Activated B cell treated with CpG ODN at 0.5 μM for 24 hours (primary cell): Measurements from ENCODE around the gene TMEM185B. TPM values are rescaled to one million over a fixed set of nuclear protein-coding genes. Genes with fewer than 3 reads are reported as not detected.

Source experiments
- ATAC-seq: fragments of 200-7000 bp; cut with Tn5 transposase; one replicate; pipeline ENCODE4 v1.10.0; 2021; ENCODE audit warnings: low read depth, mild to moderate bottlenecking, moderate library complexity
- CTCF ChIA-PET: fragments of 350-600 bp; sonication (Branson Sonifier 250); formaldehyde crosslinking; loops from one replicate; lab custom pipeline; 2021; ENCODE audit warnings: antibody characterized with exemption; lab: Charles Lee
- POLR2A ChIA-PET: fragments of 350-600 bp; sonication (Branson Sonifier 250); formaldehyde crosslinking; loops from one replicate; lab custom pipeline; 2021; ENCODE audit warnings: antibody characterized with exemption; lab: Charles Lee
- DNase-seq: peaks from one replicate; pipeline ENCODE4 v3.0.0; 2022
- H3K27ac Mint-ChIP-seq: one replicate; pipeline ENCODE4 v1.8.0; 2020; ENCODE audit warnings: mixed read lengths
- H3K27me3 Mint-ChIP-seq: one replicate; pipeline ENCODE4 v1.8.0; 2021; ENCODE audit warnings: mixed read lengths
- H3K36me3 Mint-ChIP-seq: one replicate; pipeline ENCODE4 v1.8.0; 2021; ENCODE audit warnings: low read depth, mixed read lengths
- H3K4me1 Mint-ChIP-seq: one replicate; pipeline ENCODE4 v1.8.0; 2021; ENCODE audit warnings: mixed read lengths
- H3K4me3 Mint-ChIP-seq: one replicate; pipeline ENCODE4 v1.8.0; 2020; ENCODE audit warnings: mild to moderate bottlenecking, mixed read lengths
- H3K9me3 Mint-ChIP-seq: one replicate; pipeline ENCODE4 v1.8.0; 2020; ENCODE audit warnings: mixed read lengths
- CTCF ChIP-seq: fragments of 200-600 bp; IDR thresholded peaks from one replicate; pipeline ENCODE4 v1.8.0; 2022; ENCODE audit warnings: antibody characterized with exemption, mild to moderate bottlenecking
- intact Hi-C: fragments of 100-400 bp; cut with micrococcal nuclease; formaldehyde crosslinking; loops from one replicate; pipeline ENCODE4 v1.15.1; 2024
- total RNA-seq: library from RNA; stranded (reverse); gene quantifications from 2 replicates; pipeline ENCODE4 v1.2.3, GENCODE V29; 2022

Gene TMEM185B
- total RNA-seq, 1 donor from 2014 or later: 26.8 TPM

GRCh38 chr2:120210270-120210693 lies 12.9 kb downstream of the TMEM185B start:
- no peak overlapping the region for H3K4me3 Mint-ChIP-seq
- no peaks in the 10 kb centered on the region for H3K36me3 Mint-ChIP-seq
- no peak overlapping the region for H3K27ac Mint-ChIP-seq
- no peak for TF ChIP-seq CTCF
- H3K27me3 Mint-ChIP-seq: no peaks in the 10 kb centered on the region
- CTCF ChIA-PET: interaction anchor here (1.0 kb wide), 1 partner anchor 103 kb away, joined by 4 read pairs; no protein-coding TSS in a partner anchor
- H3K4me1 Mint-ChIP-seq: peaks cover 10% of the 10 kb centered on the region
- DNase-seq (no peak), ATAC-seq (no peak)
- H3K9me3 Mint-ChIP-seq: no peaks in the 10 kb centered on the region
- intact Hi-C loops: no loop called here
- POLR2A ChIA-PET: interaction anchor here (0.5 kb wide), 1 partner anchor 468 kb away, joined by 4 read pairs; no protein-coding TSS in a partner anchor

- DNase-seq: no peak
- H3K4me3 Mint-ChIP-seq: no peak overlapping the region
- no peaks in the 10 kb centered on the region for H3K9me3 Mint-ChIP-seq
- no peaks in the 10 kb centered on the region for H3K36me3 Mint-ChIP-seq
- H3K27ac Mint-ChIP-seq: no peak overlapping the region
- no peaks in the 10 kb centered on the region for H3K27me3 Mint-ChIP-seq
- ChIA-PET POLR2A (interaction anchor here (0.5 kb wide), 1 partner anchor 468 kb away, joined by 4 read pairs; no protein-coding TSS in a partner anchor), CTCF (interaction anchor here (1.0 kb wide), 1 partner anchor 103 kb away, joined by 4 read pairs; no protein-coding TSS in a partner anchor)
- no peak for TF ChIP-seq CTCF
- peaks cover 10% of the 10 kb centered on the region for H3K4me1 Mint-ChIP-seq
- intact Hi-C loops: no loop called here
- ATAC-seq: no peak
These were observed 13.6 kb downstream of the TMEM185B start for GRCh38 chr2:120209427-120210269.

GRCh38 chr2:120208381-120209353 lies 14.5 kb downstream of the TMEM185B start:
- Mint-ChIP-seq H3K27me3 (no peaks in the 10 kb centered on the region), H3K4me1 (peaks cover 10% of the 10 kb centered on the region), H3K4me3 (no peak overlapping the region), H3K36me3 (no peaks in the 10 kb centered on the region), H3K27ac (no peak overlapping the region), H3K9me3 (no peaks in the 10 kb centered on the region)
- TF ChIP-seq CTCF: no peak
- DNase-seq (no peak), ATAC-seq (no peak)
- CTCF ChIA-PET: interaction anchor here (0.9 kb wide), 1 partner anchor 10 kb away, joined by 3 read pairs; no protein-coding TSS in a partner anchor
- intact Hi-C loops: no loop called here
- POLR2A ChIA-PET: no interaction called here

DNA sequence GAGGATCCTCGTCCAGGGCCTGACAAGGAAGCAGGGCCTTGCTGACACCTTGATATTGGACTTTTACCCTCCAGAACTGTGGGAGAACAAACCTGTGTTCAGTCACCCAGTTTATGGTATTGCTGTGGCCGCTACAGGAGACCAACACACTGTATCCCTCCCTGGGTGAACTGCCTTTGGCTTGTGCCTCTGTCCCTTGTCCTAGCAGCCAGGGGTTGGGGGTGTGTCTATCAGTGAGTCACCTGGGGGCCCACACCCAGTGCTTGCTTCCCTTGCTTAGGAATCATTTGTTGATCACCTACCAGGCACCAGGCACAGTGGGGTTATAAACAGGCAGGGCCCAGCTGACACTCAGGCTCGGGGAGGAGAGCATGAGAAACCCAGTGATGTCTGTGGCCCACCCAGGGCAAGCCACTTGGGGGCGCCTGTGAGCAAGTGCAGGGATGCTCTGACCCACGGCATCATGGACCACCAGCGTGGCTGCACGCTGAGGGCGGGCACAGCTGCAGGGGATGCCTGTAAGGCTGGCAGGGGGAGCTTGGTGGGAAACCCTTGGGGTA lies 17.1 kb downstream of the TMEM185B start:
- Mint-ChIP-seq H3K9me3 (no peaks in the 10 kb centered on the region), H3K36me3 (no peaks in the 10 kb centered on the region), H3K27me3 (no peaks in the 10 kb centered on the region), H3K4me3 (no peak overlapping the region), H3K27ac (no peak overlapping the region), H3K4me1 (peaks cover 10% of the 10 kb centered on the region)
- ChIA-PET POLR2A (no interaction called here), CTCF (interaction anchor here (1.2 kb wide), 1 partner anchor 107 kb away, joined by 5 read pairs; no protein-coding TSS in a partner anchor)
- intact Hi-C loops: loop anchor here (1.0 kb wide), 1 partner anchor 107 kb away; no protein-coding TSS in a partner anchor
- DNase-seq (no peak), ATAC-seq (peak; percentile 52)
- no peak for TF ChIP-seq CTCF
